HepG2 (cell line): ENCODE results near the gene SH3GL2. TPM values are rescaled to one million over a fixed set of nuclear protein-coding genes. Genes with fewer than 3 reads are reported as not detected.

Experiments used
- ATAC-seq: fragments of 200-7000 bp; cut with Tn5 transposase; 3 replicates; pipeline ENCODE4 v1.9.1; 2020; ENCODE audit warnings: mild to moderate bottlenecking, moderate library complexity
- BruUV-seq: library from RNA; stranded (reverse); fragments of 400-500 nt; replicated peaks from 2 replicates; lab custom pipeline; 2021; lab: Mats Ljungman, UMichigan
- CTCF ChIA-PET: fragments of 300-600 bp; formaldehyde crosslinking; extraction: SDS; loops from one replicate; lab custom pipeline; 2021; ENCODE audit warnings: low total read pairs, inconsistent platforms, low intra/inter-chr PET ratio; lab: Yijun Ruan, JAX
- POLR2A ChIA-PET: fragments of 350-600 bp; sonication (Branson Sonifier 250); formaldehyde crosslinking; loops from one replicate; lab custom pipeline; 2020; ENCODE audit warnings: antibody characterized with exemption, inconsistent platforms; lab: Yijun Ruan, JAX
- DNase-seq: peaks from one replicate; pipeline ENCODE4 v3.0.0-alpha.2; 2015; ENCODE audit warnings: low spot score
- FAIRE-seq: peaks from 3 replicates; lab custom pipeline; 2011; peaks lifted over from hg19 to GRCh38; lab: Jason Lieb, UNC
- H2AFZ ChIP-seq: one replicate; pipeline ENCODE4 v1.6.1; 2011; ENCODE audit warnings: low read length, inconsistent platforms
- H3K27ac ChIP-seq: fragments of 300-600 bp; 3 replicates; pipeline ENCODE4 v1.8.0; 2011; ENCODE audit warnings: mixed run types, mild to moderate bottlenecking, mixed read lengths, low read length, inconsistent platforms; ENCODE audit not compliant: insufficient read depth; ENCODE audit errors: extremely low read length
- H3K27me3 ChIP-seq, 2 experiments: fragments of 200-600 bp in 1 of 2; 2 replicates in 1 of 2; 3 replicates in 1 of 2; pipeline versions ENCODE4 v1.6.0 to v1.8.0; 2011; ENCODE audit warnings: low read length in 2 of 2, mild to moderate bottlenecking in 2 of 2, moderate library complexity in 2 of 2, inconsistent platforms in 1 of 2; ENCODE audit not compliant: insufficient read depth in 2 of 2, control insufficient read depth in 1 of 2
- H3K36me3 ChIP-seq, 2 experiments: fragments of 200-600 bp in 1 of 2; replicated peaks in 1 of 2; 2 replicates in 1 of 2; 3 replicates in 1 of 2; pipeline versions ENCODE4 v1.5.1 to v1.8.0; 2011; ENCODE audit warnings: low read length in 2 of 2, inconsistent platforms in 1 of 2; ENCODE audit not compliant: insufficient read depth in 2 of 2, control insufficient read depth in 1 of 2
- H3K4me1 ChIP-seq: 2 replicates; pipeline ENCODE4 v1.5.1; 2012; ENCODE audit warnings: low read length, inconsistent platforms; ENCODE audit not compliant: insufficient read depth
- H3K4me2 ChIP-seq: 2 replicates; pipeline ENCODE4 v1.6.0; 2011; ENCODE audit warnings: low read depth, low read length, inconsistent platforms
- H3K4me3 ChIP-seq, 3 experiments: fragments of 200-600 bp in 1 of 3; sonication (generic), shearing (Covaris generic) in 1 of 3; replicated peaks in 1 of 3; 2 replicates each; pipeline ENCODE4 v1.5.1; 2011 to 2016; ENCODE audit warnings: low read length in 3 of 3, inconsistent platforms in 2 of 3, low read depth in 2 of 3, mild to moderate bottlenecking in 2 of 3, control low read depth in 1 of 3, mixed read lengths in 1 of 3; ENCODE audit not compliant: insufficient read depth in 1 of 3
- H3K79me2 ChIP-seq: one replicate; pipeline ENCODE4 v1.6.1; 2011; ENCODE audit warnings: low read length, inconsistent platforms; ENCODE audit not compliant: insufficient read depth
- H3K9ac ChIP-seq: 2 replicates; pipeline ENCODE4 v1.6.0; 2011; ENCODE audit warnings: mild to moderate bottlenecking, low read depth, low read length, inconsistent platforms; ENCODE audit not compliant: insufficient read depth
- H3K9me3 ChIP-seq: 2 replicates; pipeline ENCODE4 v1.5.1; 2012; ENCODE audit warnings: mild to moderate bottlenecking, low read length
- H4K20me1 ChIP-seq: 2 replicates; pipeline ENCODE4 v1.6.0; 2011; ENCODE audit warnings: inconsistent platforms, mild to moderate bottlenecking, low read length, moderate library complexity; ENCODE audit not compliant: insufficient read depth
- BRD4 ChIP-seq: sonication (generic); formaldehyde crosslinking; IDR thresholded peaks from 2 replicates; pipeline ENCODE4 v1.4.0; 2020; ENCODE audit warnings: missing genetic modification reagents
- CHD4 ChIP-seq: fragments of 200-600 bp; sonication (generic); IDR thresholded peaks from 2 replicates; pipeline ENCODE4 v1.7.0; 2017; ENCODE audit warnings: mild to moderate bottlenecking, low read length, borderline replicate concordance
- CSRNP1 ChIP-seq: sonication (generic); formaldehyde crosslinking; IDR thresholded peaks from 2 replicates; pipeline ENCODE4 v1.8.1; 2023; ENCODE audit warnings: mild to moderate bottlenecking, missing genetic modification reagents
- FOXO1 ChIP-seq: sonication (generic); formaldehyde crosslinking; IDR thresholded peaks from 2 replicates; pipeline ENCODE4 v1.4.0; 2020; ENCODE audit warnings: missing genetic modification reagents
- HOMEZ ChIP-seq: IDR thresholded peaks from 2 replicates; pipeline ENCODE4 v1.6.1; 2016; ENCODE audit warnings: low read depth
- ISX ChIP-seq: sonication (generic); formaldehyde crosslinking; conservative IDR thresholded peaks from 2 replicates; pipeline ENCODE4 v1.5.0; 2020; ENCODE audit warnings: missing genetic modification reagents
- KDM4B ChIP-seq: sonication (generic); formaldehyde crosslinking; IDR thresholded peaks from 2 replicates; pipeline ENCODE4 v1.4.0; 2020; ENCODE audit warnings: missing genetic modification reagents
- SPEN ChIP-seq: sonication (generic); formaldehyde crosslinking; IDR thresholded peaks from 2 replicates; pipeline ENCODE4 v1.5.1; 2020; ENCODE audit warnings: low read depth, mild to moderate bottlenecking, missing genetic modification reagents
- ZNF609 ChIP-seq: sonication (generic); formaldehyde crosslinking; IDR thresholded peaks from 2 replicates; pipeline ENCODE4 v1.4.0; 2020; ENCODE audit warnings: mild to moderate bottlenecking, missing genetic modification reagents, borderline replicate concordance
- ZNF740 ChIP-seq: sonication (generic); formaldehyde crosslinking; IDR thresholded peaks from 2 replicates; pipeline ENCODE4 v1.4.0; 2020; ENCODE audit warnings: missing genetic modification reagents
- WGBS: methylation state at CpG from one replicate; pipeline ENCODE4 v1.1.6; 2017; ENCODE audit warnings: low lambda C conversion rate; 5-methylcytosine and 5-hydroxymethylcytosine counted together
- in situ Hi-C: cut with HindIII; loops from 2 replicates; pipeline ENCODE4 v1.10.0; 2017; ENCODE audit warnings: low pct_unique_long_range_greater_than_20kb; ENCODE audit not compliant: extremely low pct_ligation_motif_present
- intact Hi-C: fragments of 100-400 bp; cut with micrococcal nuclease; formaldehyde crosslinking; loops from one replicate; pipeline ENCODE4 v1.10.0; 2022; ENCODE audit not compliant: unreplicated experiment
- polyA plus RNA-seq, 8 experiments: library from polyadenylated mRNA; depleted of rRNA in 3 of 8; stranded (reverse) in 7 of 8; unstranded in 1 of 8; fragments of >200 nt; fragmentation: Illumina TruSeq in 4 of 8; extraction: Trizol in 4 of 8; gene quantifications; 2 replicates each; pipeline versions ENCODE4 v1.2.1 to v1.2.3, GENCODE V29; 2011 to 2016; ENCODE audit warnings: low read depth in 4 of 8, missing spikeins in 1 of 8, mixed read lengths in 1 of 8; ENCODE audit not compliant: insufficient read depth in 1 of 8
- total RNA-seq, 5 experiments: library from RNA; depleted of rRNA; stranded (reverse); fragments of >200 nt; fragmentation: Illumina TruSeq; extraction: Trizol; gene quantifications; 2 replicates each; pipeline ENCODE4 v1.2.3, GENCODE V29; 2016; ENCODE audit warnings: low read depth in 1 of 5

The SH3GL2 gene
- total and polyA plus RNA-seq, 2 of the 13 experiments (the other 11 are each of a cell fraction or from before 2014, with no cell fraction given): 0.04 TPM; not detected in 1

- FAIRE-seq (no peak), ATAC-seq (no peak), DNase-seq (no peak)
- POLR2A ChIA-PET: no interaction called here
- H3K9ac ChIP-seq: no peak overlapping the region
- in situ Hi-C loops: no loop called here
- no peak overlapping the region for H3K27ac ChIP-seq
- H4K20me1 ChIP-seq: no peaks in the 10 kb centered on the region
- no peaks in the 10 kb centered on the region for H3K27me3 ChIP-seq
- H3K4me2 ChIP-seq: no peak overlapping the region
- H2AFZ ChIP-seq: no peak overlapping the region
- no peaks in the 10 kb centered on the region for H3K9me3 ChIP-seq
- intact Hi-C loops: no loop called here
- H3K4me3 ChIP-seq: no peak overlapping the region
- no peak for TF ChIP-seq HOMEZ (CRISPR knock-in tag)
- no peak for TF ChIP-seq FOXO1 (CRISPR knock-in tag)
- no TSS peak for BruUV-seq
- CTCF ChIA-PET: no interaction called here
- H3K36me3 ChIP-seq: no peaks in the 10 kb centered on the region
- H3K79me2 ChIP-seq: no peaks in the 10 kb centered on the region
- no peaks in the 10 kb centered on the region for H3K4me1 ChIP-seq
Measured at GRCh38 chr9:17829064-17829463, 250.2 kb downstream of the SH3GL2 start.

- ChIA-PET POLR2A (no interaction called here), CTCF (no interaction called here)
- Histone ChIP-seq H2AFZ (no peak overlapping the region), H3K9me3 (no peaks in the 10 kb centered on the region), H3K36me3 (no peaks in the 10 kb centered on the region), H3K27ac (no peak overlapping the region), H3K4me1 (no peaks in the 10 kb centered on the region), H3K9ac (no peak overlapping the region), H4K20me1 (no peaks in the 10 kb centered on the region), H3K4me3 (no peak overlapping the region), H3K79me2 (no peaks in the 10 kb centered on the region), H3K4me2 (no peak overlapping the region), H3K27me3 (no peaks in the 10 kb centered on the region)
- no peak for DNase-seq
- in situ Hi-C loops: no loop called here
- no peak for FAIRE-seq
- WGBS: 0% methylated on average over 3 of the region's 4 CpGs
- no TSS peak for BruUV-seq
- no peak for ATAC-seq
- intact Hi-C loops: no loop called here
- TF ChIP-seq ZNF740 (CRISPR knock-in tag) (no peak), CSRNP1 (no peak), SPEN (CRISPR knock-in tag) (no peak), ZNF609 (CRISPR knock-in tag) (no peak), ISX (CRISPR knock-in tag) (no peak), BRD4 (CRISPR knock-in tag) (no peak), CHD4 (no peak), KDM4B (CRISPR knock-in tag) (no peak)
Measured at GRCh38 chr9:17829812-17830385, 251.0 kb downstream of the SH3GL2 start.
